IPS-20b (cell line): ENCODE measurements around the gene RNU1-2.
"Not testable (repeated sequence)": the region's sequence is repeated elsewhere in the genome, so short reads cannot be mapped to it uniquely, and the experiment has no call there.

Experiments used
- H3K27ac ChIP-seq: one replicate; pipeline ENCODE4 v1.5.1; 2013; ENCODE audit warnings: low read length
- H3K27me3 ChIP-seq: 2 replicates; pipeline ENCODE4 v1.6.1; 2013; ENCODE audit warnings: mild to moderate bottlenecking, low read length, inconsistent platforms; ENCODE audit not compliant: insufficient read depth
- H3K36me3 ChIP-seq: 2 replicates; pipeline ENCODE4 v1.6.1; 2013; ENCODE audit warnings: low read depth, mild to moderate bottlenecking, inconsistent platforms, low read length, moderate library complexity; ENCODE audit not compliant: insufficient read depth
- H3K4me1 ChIP-seq: 2 replicates; pipeline ENCODE4 v1.6.1; 2013; ENCODE audit warnings: mild to moderate bottlenecking, control low read depth, inconsistent platforms, low read length, moderate library complexity; ENCODE audit not compliant: insufficient read depth
- H3K4me3 ChIP-seq: 2 replicates; pipeline ENCODE4 v1.5.1; 2013; ENCODE audit warnings: mild to moderate bottlenecking, low read length, inconsistent platforms
- H3K9ac ChIP-seq: 2 replicates; pipeline ENCODE4 v1.6.1; 2013; ENCODE audit warnings: low read depth, mild to moderate bottlenecking, inconsistent platforms, low read length, moderate library complexity
- H3K9me3 ChIP-seq: 2 replicates; pipeline ENCODE4 v1.6.1; 2013; ENCODE audit warnings: mild to moderate bottlenecking, low read depth, low read length, inconsistent platforms; ENCODE audit not compliant: insufficient read depth

RNU1-2 gene

GRCh38 chr1:16904560-16905109, 8.9 kb downstream of the RNU1-2 start:
- H3K9me3 ChIP-seq = no peaks in the 10 kb centered on the region; the same call in 1 of the 2 replicates
- peak overlapping the region; percentile 98 for H3K9ac ChIP-seq
- H3K36me3 ChIP-seq = no peaks in the 10 kb centered on the region
- no peaks in the 10 kb centered on the region for H3K27me3 ChIP-seq
- H3K4me3 ChIP-seq = peak overlapping the region; percentile 67
- peaks cover 8% of the 10 kb centered on the region; the same call in 1 of the 2 replicates for H3K4me1 ChIP-seq
- H3K27ac ChIP-seq = peak overlapping the region; percentile 97

- no peaks in the 10 kb centered on the region for H3K36me3 ChIP-seq
- peak overlapping the region; percentile 98 for H3K9ac ChIP-seq
- peaks cover 8% of the 10 kb centered on the region; the same call in 1 of the 2 replicates for H3K4me1 ChIP-seq
- peak overlapping the region; percentile 67; the same call in 1 of the 2 replicates for H3K4me3 ChIP-seq
- H3K9me3 ChIP-seq = no peaks in the 10 kb centered on the region; the same call in 1 of the 2 replicates
- no peaks in the 10 kb centered on the region for H3K27me3 ChIP-seq
- H3K27ac ChIP-seq = peak overlapping the region; percentile 97
Observed at GRCh38 chr1:16905110-16905867, 9.5 kb downstream of the RNU1-2 start.

GRCh38 chr1:16905868-16906702, 10.3 kb downstream of the RNU1-2 start:
- H3K4me1 ChIP-seq = peaks cover 8% of the 10 kb centered on the region; the same call in 1 of the 2 replicates

GRCh38 chr1:16906873-16907272, 11.1 kb downstream of the RNU1-2 start:
- no peak overlapping the region for H3K27ac ChIP-seq
- H3K36me3 ChIP-seq = no peaks in the 10 kb centered on the region
- no peak overlapping the region for H3K9ac ChIP-seq

More at GRCh38 chr1:16905868-16906702, 10.3 kb downstream of the RNU1-2 start:
- no peak overlapping the region for H3K27ac ChIP-seq
- peak overlapping the region; percentile 98; the same call in 1 of the 2 replicates for H3K9ac ChIP-seq
- H3K4me3 ChIP-seq = no peak overlapping the region
- no peaks in the 10 kb centered on the region for H3K27me3 ChIP-seq
- H3K36me3 ChIP-seq = no peaks in the 10 kb centered on the region
- no peaks in the 10 kb centered on the region; the same call in 1 of the 2 replicates for H3K9me3 ChIP-seq

GRCh38 chr1:16907870-16908758, 12.3 kb downstream of the RNU1-2 start:
- Histone ChIP-seq H3K9ac (no peak overlapping the region), H3K27me3 (peaks cover 3% of the 10 kb centered on the region; the same call in 1 of the 2 replicates), H3K9me3 (no peaks in the 10 kb centered on the region; the same call in 1 of the 2 replicates), H3K4me3 (no peak overlapping the region), H3K4me1 (peaks cover 8% of the 10 kb centered on the region; the same call in 1 of the 2 replicates), H3K36me3 (no peaks in the 10 kb centered on the region), H3K27ac (no peak overlapping the region)

More at GRCh38 chr1:16906873-16907272, 11.1 kb downstream of the RNU1-2 start:
- peaks cover 8% of the 10 kb centered on the region; the same call in 1 of the 2 replicates for H3K4me1 ChIP-seq
- no peaks in the 10 kb centered on the region; the same call in 1 of the 2 replicates for H3K9me3 ChIP-seq
- no peaks in the 10 kb centered on the region for H3K27me3 ChIP-seq
- H3K4me3 ChIP-seq = no peak overlapping the region

- H3K27me3 ChIP-seq, H3K4me1 ChIP-seq, H3K4me3 ChIP-seq, H3K9ac ChIP-seq, H3K9me3 ChIP-seq, H3K36me3 ChIP-seq, H3K27ac ChIP-seq: not testable (repeated sequence)
Observed at GRCh38 chr1:16911851-16912721, 16.3 kb downstream of the RNU1-2 start.

- not testable (repeated sequence) for H3K4me3 ChIP-seq, H3K36me3 ChIP-seq, H3K27ac ChIP-seq, H3K9ac ChIP-seq, H3K9me3 ChIP-seq, H3K27me3 ChIP-seq, H3K4me1 ChIP-seq
Observed at GRCh38 chr1:16912742-16913141, 17.0 kb downstream of the RNU1-2 start.

GRCh38 chr1:16913181-16913832, 17.5 kb downstream of the RNU1-2 start:
- Histone ChIP-seq H3K4me1 (no peaks in the 10 kb centered on the region; the same call in 1 of the 2 replicates), H3K36me3 (no peaks in the 10 kb centered on the region), H3K4me3 (peak overlapping the region; percentile 77), H3K27ac (no peak overlapping the region), H3K9me3 (no peaks in the 10 kb centered on the region), H3K27me3 (peaks cover 5% of the 10 kb centered on the region; the same call in 1 of the 2 replicates), H3K9ac (peak overlapping the region; percentile 66; the same call in 1 of the 2 replicates)

GRCh38 chr1:16913833-16914662, 18.3 kb downstream of the RNU1-2 start:
- peak overlapping the region; percentile 66 for H3K9ac ChIP-seq
- H3K9me3 ChIP-seq = no peaks in the 10 kb centered on the region
- no peaks in the 10 kb centered on the region for H3K36me3 ChIP-seq
- H3K4me1 ChIP-seq = no peaks in the 10 kb centered on the region; the same call in 1 of the 2 replicates
- H3K27ac ChIP-seq = no peak overlapping the region
- peak overlapping the region; percentile 77 for H3K4me3 ChIP-seq
- H3K27me3 ChIP-seq = peaks cover 5% of the 10 kb centered on the region; the same call in 1 of the 2 replicates
